ENCODE measurements around the gene COX7A2. TPM values are rescaled to one million over a fixed set of nuclear protein-coding genes. Genes with fewer than 3 reads are reported as not detected.

Gene COX7A2
- total RNA-seq, 1 experiment from 2014 or later = 600 TPM

- no peaks in the 10 kb centered on the region for H4K20me1 ChIP-seq (ENCODE audit: insufficient read depth)
- peaks cover 50% of the 10 kb centered on the region for H3K79me2 ChIP-seq (ENCODE audit: insufficient read depth, low read length)
- no peak for DNase-seq (ENCODE audit: low read depth, low spot score)
- H3K27ac ChIP-seq (ENCODE audit: low read depth, low read length) = peak overlapping the region; percentile 54
- H2AFZ ChIP-seq (ENCODE audit: low read depth, low read length, poor library complexity, severe bottlenecking) = peak overlapping the region; percentile 59
- intact Hi-C loops (cut with micrococcal nuclease) = no loop called here
- H3K4me1 ChIP-seq (ENCODE audit: control insufficient read depth in 1 of 2, insufficient read depth in 2 of 2, low read length in 2 of 2) = peaks cover 6 to 19% of the 10 kb centered on the region in 2 experiments; a peak in 3 of 4 replicates
- peak overlapping the region; percentile 64 for H3K9ac ChIP-seq (ENCODE audit: low read length)
- ChIA-PET POLR2A (interaction anchor here (1.5 kb wide), 1 partner anchor 10 kb away, joined by 3 read pairs; no protein-coding TSS in a partner anchor), CTCF (interaction anchor here (1.4 kb wide), 1 partner anchor 12 kb away, joined by 10 read pairs; no protein-coding TSS in a partner anchor), RAD21 (ENCODE audit: low non-redundant PET in 1 of 2, low total read pairs in 2 of 2, uncharacterized antibody in 2 of 2, unreplicated experiment in 2 of 2) (no interaction called here)
- H3K4me3 ChIP-seq (replicated peaks in 1 of 2; ENCODE audit: low read depth in 1 of 2, low read length in 2 of 2) = peak overlapping the region; percentile 86 to 98
- TF ChIP-seq, protein P1, sequence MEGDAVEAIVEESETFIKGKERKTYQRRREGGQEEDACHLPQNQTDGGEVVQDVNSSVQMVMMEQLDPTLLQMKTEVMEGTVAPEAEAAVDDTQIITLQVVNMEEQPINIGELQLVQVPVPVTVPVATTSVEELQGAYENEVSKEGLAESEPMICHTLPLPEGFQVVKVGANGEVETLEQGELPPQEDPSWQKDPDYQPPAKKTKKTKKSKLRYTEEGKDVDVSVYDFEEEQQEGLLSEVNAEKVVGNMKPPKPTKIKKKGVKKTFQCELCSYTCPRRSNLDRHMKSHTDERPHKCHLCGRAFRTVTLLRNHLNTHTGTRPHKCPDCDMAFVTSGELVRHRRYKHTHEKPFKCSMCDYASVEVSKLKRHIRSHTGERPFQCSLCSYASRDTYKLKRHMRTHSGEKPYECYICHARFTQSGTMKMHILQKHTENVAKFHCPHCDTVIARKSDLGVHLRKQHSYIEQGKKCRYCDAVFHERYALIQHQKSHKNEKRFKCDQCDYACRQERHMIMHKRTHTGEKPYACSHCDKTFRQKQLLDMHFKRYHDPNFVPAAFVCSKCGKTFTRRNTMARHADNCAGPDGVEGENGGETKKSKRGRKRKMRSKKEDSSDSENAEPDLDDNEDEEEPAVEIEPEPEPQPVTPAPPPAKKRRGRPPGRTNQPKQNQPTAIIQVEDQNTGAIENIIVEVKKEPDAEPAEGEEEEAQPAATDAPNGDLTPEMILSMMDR (IDR thresholded peaks at IDR 0.05 in 2 of 3, conservative IDR thresholded peaks at IDR 0.05 in 1 of 3; ENCODE audit: borderline replicate concordance in 1 of 3, insufficient read depth in 1 of 3, low read depth in 2 of 3, low read length in 2 of 3) = no peak
- 0 out of 2 replicates have a peak, but pooled peaks have one; percentile 5 for TF ChIP-seq CBX3 (IDR thresholded peaks at IDR 0.05; ENCODE audit: low read depth)
- TF ChIP-seq CEBPB (IDR thresholded peaks at IDR 0.05; ENCODE audit: low read depth) = 0 out of 2 replicates have a peak, but pooled peaks have one; percentile 21
- TSS peak; percentile 82 for BruUV-seq (replicated peaks)
- H3K9me2 ChIP-seq (ENCODE audit: insufficient read depth) = no peaks in the 10 kb centered on the region
- no peaks in the 10 kb centered on the region for H3K9me3 ChIP-seq (ENCODE audit: control insufficient read depth in 1 of 2, insufficient read depth in 1 of 2, low read depth in 1 of 2, low read length in 2 of 2)
- H3K36me3 ChIP-seq (ENCODE audit: control insufficient read depth in 1 of 2, insufficient read depth in 2 of 2, low read length in 2 of 2) = no peaks in the 10 kb centered on the region
- H3K27me3 ChIP-seq (ENCODE audit: insufficient read depth, low read length) = no peaks in the 10 kb centered on the region
- no peak for ATAC-seq
- H3K4me2 ChIP-seq (ENCODE audit: low read length) = peak overlapping the region; percentile 90
Measured at GRCh38 chr6:75285283-75285639, 41.7 kb upstream of the COX7A2 start.

DNA sequence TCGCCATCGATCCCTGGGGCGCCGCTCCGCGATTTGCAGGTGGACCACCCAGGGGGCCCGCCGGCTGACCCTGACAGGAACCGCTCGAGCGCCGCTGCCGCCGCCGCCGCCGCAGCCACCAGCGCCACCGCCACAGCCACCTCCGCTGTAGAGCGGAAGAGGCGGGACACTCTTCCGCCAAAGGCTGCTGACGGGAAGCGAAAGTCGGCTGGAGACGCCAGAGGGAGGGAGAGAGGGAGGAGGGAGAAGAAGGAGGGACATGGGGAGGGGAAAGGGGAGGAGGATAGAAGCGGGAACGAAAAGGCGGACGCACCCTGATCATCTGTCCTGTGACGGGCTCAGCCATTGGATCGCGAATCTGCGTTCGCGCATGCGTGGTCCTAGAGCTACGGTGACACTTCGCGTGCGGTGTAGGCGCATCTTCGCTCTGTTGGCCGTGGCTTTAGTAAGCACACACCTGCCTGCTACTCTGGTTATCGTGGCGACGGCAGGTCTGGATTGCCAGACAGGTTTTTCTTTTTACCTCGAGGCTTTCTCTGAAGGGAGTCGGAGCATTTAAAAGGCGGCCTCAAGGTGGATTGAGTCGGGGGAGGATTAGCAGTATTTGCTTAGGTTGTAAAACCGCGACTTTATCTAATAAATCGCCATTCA is 41.2 kb upstream of the COX7A2 start, which contains the start of gene TMEM30A:
TSS of gene TMEM30A (minus strand) at position 161 of the 651 bp plus-strand sequence. CDS start at position 7, 154 bp downstream.
- POLR2A ChIA-PET = interaction anchor here (1.1 to 1.5 kb wide), 2 partner anchors 11 to 14 kb away, joined by 3 read pairs; no protein-coding TSS in a partner anchor
- peak; percentile 99 for ATAC-seq
- RAD21 ChIA-PET (ENCODE audit: low non-redundant PET in 1 of 2, low total read pairs in 2 of 2, uncharacterized antibody in 2 of 2, unreplicated experiment in 2 of 2) = no interaction called here
- Histone ChIP-seq H3K9me2 (ENCODE audit: insufficient read depth) (no peaks in the 10 kb centered on the region), H3K27ac (ENCODE audit: low read depth, low read length) (peak within 1 kb of the TSS; percentile 58), H3K9ac (ENCODE audit: low read length) (peak within 1 kb of the TSS; percentile 81), H3K79me2 (ENCODE audit: insufficient read depth, low read length) (peaks cover 55% of the 10 kb centered on the region), H2AFZ (ENCODE audit: low read depth, low read length, poor library complexity, severe bottlenecking) (peak within 1 kb of the TSS; percentile 59), H4K20me1 (ENCODE audit: insufficient read depth) (no peaks in the 10 kb centered on the region), H3K4me2 (ENCODE audit: low read length) (peak within 1 kb of the TSS; percentile 90), H3K4me1 (ENCODE audit: control insufficient read depth in 1 of 2, insufficient read depth in 2 of 2, low read length in 2 of 2) (peaks cover 6 to 19% of the 10 kb centered on the region in 2 experiments; a peak in 3 of 4 replicates), H3K9me3 (ENCODE audit: control insufficient read depth in 1 of 2, insufficient read depth in 1 of 2, low read depth in 1 of 2, low read length in 2 of 2) (no peaks in the 10 kb centered on the region), H3K36me3 (ENCODE audit: control insufficient read depth in 1 of 2, insufficient read depth in 2 of 2, low read length in 2 of 2) (no peaks in the 10 kb centered on the region), H3K4me3 (replicated peaks in 1 of 2; ENCODE audit: low read depth in 1 of 2, low read length in 2 of 2) (peak within 1 kb of the TSS; percentile 86 to 98), H3K27me3 (ENCODE audit: insufficient read depth, low read length) (no peaks in the 10 kb centered on the region)
- CTCF ChIA-PET = interaction anchor here (1.4 kb wide), 1 partner anchor 13 kb away, joined by 10 read pairs; no protein-coding TSS in a partner anchor
- no TSS peak for BruUV-seq (replicated peaks)
- intact Hi-C loops (cut with micrococcal nuclease) = no loop called here
- peak; percentile 98 for DNase-seq (ENCODE audit: low read depth, low spot score)
- TF ChIP-seq POLR2A (IDR thresholded peaks at IDR 0.05; ENCODE audit: borderline replicate concordance, extremely low read depth, insufficient read depth, insufficient read length) (peak; percentile 93), SIN3A (IDR thresholded peaks at IDR 0.05; ENCODE audit: low read depth) (peak; percentile 82), POLR2AphosphoS5 (IDR thresholded peaks at IDR 0.05; ENCODE audit: low read depth, low read length) (peak; percentile 98), YY1 (IDR thresholded peaks at IDR 0.05; ENCODE audit: extremely low read depth, insufficient replicate concordance, low read depth, low read length) (peak; percentile 72), ZNF274 (IDR thresholded peaks at IDR 0.05; ENCODE audit: low read depth, low read length) (no peak), CEBPB (IDR thresholded peaks at IDR 0.05; ENCODE audit: low read depth) (no peak), EZH2phosphoT487 (IDR thresholded peaks at IDR 0.05; ENCODE audit: borderline replicate concordance) (no peak), SRF (IDR thresholded peaks at IDR 0.05; ENCODE audit: low read depth) (no peak), SP1 (IDR thresholded peaks at IDR 0.05; ENCODE audit: low read depth) (peak; percentile 82), CBX3 (IDR thresholded peaks at IDR 0.05; ENCODE audit: low read depth) (peak; percentile 84; the same call in 1 of the 2 replicates), EZH2 (IDR thresholded peaks at IDR 0.05) (no peak), EGR1 (IDR thresholded peaks at IDR 0.05; ENCODE audit: low read depth) (no peak)
- TF ChIP-seq, protein P2, sequence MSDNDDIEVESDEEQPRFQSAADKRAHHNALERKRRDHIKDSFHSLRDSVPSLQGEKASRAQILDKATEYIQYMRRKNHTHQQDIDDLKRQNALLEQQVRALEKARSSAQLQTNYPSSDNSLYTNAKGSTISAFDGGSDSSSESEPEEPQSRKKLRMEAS (IDR thresholded peaks at IDR 0.05) = peak; percentile 92
- TF ChIP-seq, protein P1 (IDR thresholded peaks at IDR 0.05 in 2 of 3, conservative IDR thresholded peaks at IDR 0.05 in 1 of 3; ENCODE audit: borderline replicate concordance in 1 of 3, insufficient read depth in 1 of 3, low read depth in 2 of 3, low read length in 2 of 3) = no peak
